ENCODE results near the gene PPP2R2D. TPM values are rescaled to one million over a fixed set of nuclear protein-coding genes. Genes with fewer than 3 reads are reported as not detected.
A peak's percentile ranks its signal among the peaks of the same experiment; 100 is the strongest.

Gene PPP2R2D
- 10 to 100 TPM; 14.5 to 19.3 TPM for polyA plus RNA-seq

DNA sequence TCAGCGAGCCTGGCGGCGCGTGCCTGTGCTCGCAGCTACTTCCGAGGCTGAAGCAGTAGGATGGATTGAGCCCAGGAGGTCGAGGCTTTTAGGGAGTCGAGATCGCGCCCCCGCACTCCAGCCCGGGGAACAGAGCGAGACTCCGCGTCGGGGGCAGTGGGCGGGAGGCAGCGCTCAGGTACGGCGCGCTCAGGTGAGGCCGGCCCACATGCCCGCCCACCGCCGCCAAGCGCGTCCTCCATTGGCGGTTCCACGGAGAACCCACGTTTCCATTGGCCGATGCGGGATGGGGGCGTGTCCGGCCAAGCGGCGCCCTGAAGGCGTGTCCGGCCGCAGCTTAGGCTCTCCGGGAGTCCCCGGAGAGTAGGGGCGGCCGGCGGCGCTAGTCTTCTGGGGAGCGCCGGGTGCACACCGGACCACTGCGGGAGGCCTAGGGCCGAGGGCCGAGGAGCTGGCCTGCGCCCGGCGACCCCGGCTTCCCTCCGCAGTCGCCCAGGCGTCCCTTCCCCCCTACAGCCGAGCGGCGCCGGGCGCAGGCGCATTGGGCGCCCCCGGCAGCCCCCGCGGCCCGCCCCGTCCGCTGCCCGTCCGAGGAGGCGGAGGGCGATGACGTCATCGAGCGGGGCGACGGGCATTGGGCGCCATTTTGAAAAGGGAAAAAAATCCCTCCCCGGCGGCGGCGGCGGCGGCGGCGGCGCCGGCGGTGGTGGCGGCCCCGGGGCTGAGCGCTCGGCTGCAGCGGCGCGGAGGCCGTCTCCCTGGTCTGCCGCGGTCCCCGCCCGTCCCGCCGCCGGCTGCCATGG lies at the start of gene PPP2R2D:
Gene PPP2R2D, plus strand, starts transcription at position 659 of the 803 bp plus-strand sequence. Its CDS starts 141 bp downstream, at position 800.
- Histone ChIP-seq H3K27me3 (ENCODE audit: control insufficient read depth in 1 of 2, insufficient read depth in 2 of 2, low read length in 2 of 2) (no peaks in the 10 kb centered on the region), H3K36me3 (ENCODE audit: control insufficient read depth in 2 of 2, insufficient read depth in 2 of 2, low read length in 1 of 2) (no peaks in the 10 kb centered on the region), H3K9me3 (ENCODE audit: control insufficient read depth in 2 of 2, insufficient read depth in 1 of 2, low read depth in 1 of 2, low read length in 1 of 2) (no peaks in the 10 kb centered on the region), H3K4me3 (ENCODE audit: low read depth in 1 of 2, low read length in 2 of 2) (peak within 1 kb of the TSS; percentile 86 to 90), H3K4me1 (ENCODE audit: control insufficient read depth in 2 of 2, insufficient read depth in 2 of 2, low read length in 1 of 2) (peaks cover 3 to 8% of the 10 kb centered on the region in 2 donors), H3K27ac (ENCODE audit: low read depth in 2 of 2, low read length in 1 of 2) (peak within 1 kb of the TSS; percentile 88 to 89)
- 0 to 1% methylated on average over 60 to 107 of the region's 107 CpGs for WGBS, 2 donors

DNA sequence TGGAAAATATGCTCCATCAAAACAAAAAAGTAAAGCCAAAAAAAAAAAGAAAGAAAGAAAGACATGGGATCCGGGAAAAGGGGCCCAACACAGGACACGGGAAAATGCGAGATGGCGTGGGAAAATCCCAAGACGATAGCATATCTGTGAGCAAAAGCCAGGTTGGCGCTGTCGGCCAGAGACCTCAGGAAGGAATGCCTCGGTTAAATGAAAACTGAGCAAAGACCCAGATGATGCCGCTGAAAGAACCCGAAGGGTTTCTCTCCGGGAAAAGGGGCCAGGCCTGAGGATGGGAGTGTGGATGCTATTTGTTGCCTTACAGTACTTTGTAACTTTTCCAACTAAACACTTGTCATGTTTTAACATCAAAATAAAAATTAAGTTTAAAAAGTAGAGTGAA lies 49.5 kb upstream of the PPP2R2D start:
- Histone ChIP-seq H3K9me3 (ENCODE audit: control insufficient read depth in 2 of 2, insufficient read depth in 1 of 2, low read depth in 1 of 2, low read length in 1 of 2) (no peaks in the 10 kb centered on the region), H3K4me1 (ENCODE audit: control insufficient read depth in 2 of 2, insufficient read depth in 2 of 2, low read length in 1 of 2) (no peaks in the 10 kb centered on the region), H3K27me3 (ENCODE audit: control insufficient read depth in 1 of 2, insufficient read depth in 2 of 2, low read length in 2 of 2) (no peaks in the 10 kb centered on the region), H3K4me3 (ENCODE audit: low read depth in 1 of 2, low read length in 2 of 2) (no peak overlapping the region), H3K27ac (ENCODE audit: low read depth in 2 of 2, low read length in 1 of 2) (no peak overlapping the region), H3K36me3 (ENCODE audit: control insufficient read depth in 2 of 2, insufficient read depth in 2 of 2, low read length in 1 of 2) (no peaks in the 10 kb centered on the region)
- whole genome bisulfite sequencing, 2 donors: 90 to 92% methylated on average over 11 of the region's 11 CpGs

DNA sequence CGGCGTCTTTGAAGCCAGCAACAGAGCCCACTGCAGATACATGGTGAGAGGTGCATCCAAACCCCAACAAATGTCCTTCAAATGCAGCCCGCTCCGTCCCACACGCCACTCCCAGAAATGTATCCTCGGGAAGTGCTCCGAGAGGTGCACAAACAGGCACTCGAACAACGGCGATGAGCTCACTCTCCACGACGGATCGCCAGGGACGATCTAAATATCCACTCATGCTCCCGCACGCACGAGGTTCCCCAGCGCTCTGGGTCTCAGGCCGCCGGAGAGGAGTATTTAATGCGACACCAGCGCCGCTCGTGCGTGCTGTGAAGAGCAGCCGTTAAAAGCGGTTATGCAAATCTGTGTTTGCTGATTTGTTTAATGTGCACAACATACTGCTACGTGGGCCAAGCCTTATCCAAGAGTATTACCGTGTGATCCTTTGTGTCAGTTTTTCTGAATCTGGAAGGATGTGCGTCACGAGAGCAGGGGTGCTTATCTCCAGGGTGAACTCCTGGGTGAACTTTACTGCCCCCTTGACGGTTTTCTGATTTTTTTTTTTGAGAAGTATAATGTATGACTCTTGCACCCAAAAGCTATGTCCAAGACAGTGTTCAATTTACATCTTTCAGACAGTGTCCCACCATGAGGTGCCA lies 48.5 kb upstream of the PPP2R2D start:
- no peaks in the 10 kb centered on the region for H3K27me3 ChIP-seq (ENCODE audit: control insufficient read depth in 1 of 2, insufficient read depth in 2 of 2, low read length in 2 of 2)
- H3K36me3 ChIP-seq (ENCODE audit: control insufficient read depth in 2 of 2, insufficient read depth in 2 of 2, low read length in 1 of 2): no peaks in the 10 kb centered on the region
- H3K27ac ChIP-seq (ENCODE audit: low read depth in 2 of 2, low read length in 1 of 2): no peak overlapping the region
- no peaks in the 10 kb centered on the region for H3K9me3 ChIP-seq (ENCODE audit: control insufficient read depth in 2 of 2, insufficient read depth in 1 of 2, low read depth in 1 of 2, low read length in 1 of 2)
- 89 to 92% methylated on average over 32 of the region's 32 CpGs for WGBS, 2 donors
- H3K4me3 ChIP-seq (ENCODE audit: low read depth in 1 of 2, low read length in 2 of 2): no peak overlapping the region
- no peaks in the 10 kb centered on the region for H3K4me1 ChIP-seq (ENCODE audit: control insufficient read depth in 2 of 2, insufficient read depth in 2 of 2, low read length in 1 of 2)

DNA sequence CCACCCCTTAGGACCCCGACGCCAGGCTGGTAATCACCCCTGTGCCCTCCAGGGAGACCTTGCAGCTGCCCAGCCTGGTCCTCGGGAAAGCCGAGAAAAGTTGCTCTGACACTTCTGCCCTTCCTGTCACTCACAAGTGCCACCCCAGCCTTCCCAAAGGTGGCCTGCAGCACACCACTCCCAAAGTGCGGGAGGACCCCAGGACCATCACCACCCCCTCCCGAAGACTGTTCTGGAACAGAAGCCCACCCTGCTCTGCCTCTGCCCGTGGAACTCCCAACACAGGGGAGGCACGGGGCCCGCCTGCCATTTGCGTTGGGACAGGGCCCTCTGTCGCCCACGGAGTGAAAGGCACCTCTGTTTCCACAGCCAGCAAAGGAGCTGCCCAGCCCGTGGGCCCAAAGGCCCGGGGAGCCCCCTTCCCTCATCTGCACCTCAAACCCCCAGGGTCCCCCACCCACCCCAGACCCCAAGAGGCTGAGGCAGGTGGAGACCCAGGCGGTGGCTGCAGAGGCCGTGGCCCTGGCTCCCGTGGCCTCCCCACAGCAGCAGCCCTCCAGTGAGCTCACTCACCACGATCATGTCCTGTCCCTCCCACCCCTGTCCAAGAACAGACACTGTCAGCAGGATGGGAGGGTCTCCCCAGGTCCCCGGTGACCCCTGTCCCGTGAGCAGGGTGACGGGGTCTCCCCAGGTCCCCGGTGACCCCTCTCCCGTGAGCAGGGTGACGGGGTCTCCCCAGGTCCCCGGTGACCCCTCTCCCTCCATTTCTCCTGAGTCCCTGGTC lies 47.8 kb upstream of the PPP2R2D start:
- Histone ChIP-seq H3K27me3 (ENCODE audit: control insufficient read depth in 1 of 2, insufficient read depth in 2 of 2, low read length in 2 of 2) (no peaks in the 10 kb centered on the region), H3K27ac (ENCODE audit: low read depth in 2 of 2, low read length in 1 of 2) (no peak overlapping the region), H3K4me1 (ENCODE audit: control insufficient read depth in 2 of 2, insufficient read depth in 2 of 2, low read length in 1 of 2) (no peaks in the 10 kb centered on the region), H3K4me3 (ENCODE audit: low read depth in 1 of 2, low read length in 2 of 2) (no peak overlapping the region), H3K9me3 (ENCODE audit: control insufficient read depth in 2 of 2, insufficient read depth in 1 of 2, low read depth in 1 of 2, low read length in 1 of 2) (no peaks in the 10 kb centered on the region), H3K36me3 (ENCODE audit: control insufficient read depth in 2 of 2, insufficient read depth in 2 of 2, low read length in 1 of 2) (no peaks in the 10 kb centered on the region)
- WGBS, 2 donors: 86 to 87% methylated on average over 23 to 25 of the region's 25 CpGs

DNA sequence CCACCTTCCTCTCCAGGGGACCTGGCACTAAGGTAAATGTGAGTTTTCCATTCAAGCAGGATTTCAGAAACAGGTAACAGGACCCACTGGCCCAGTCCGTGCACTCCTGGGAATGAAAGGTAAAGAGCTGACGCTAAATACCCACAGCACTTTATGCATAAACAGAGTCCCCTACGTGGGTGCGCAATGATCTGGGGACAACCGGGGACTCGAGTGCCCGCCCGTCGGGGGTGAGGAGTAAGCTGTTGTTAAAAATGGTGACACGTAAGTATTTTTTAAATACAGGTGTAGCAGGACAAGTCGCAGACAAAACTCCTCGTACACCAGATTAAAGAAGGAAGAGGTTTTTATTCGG lies 47.2 kb upstream of the PPP2R2D start:
- Histone ChIP-seq H3K27me3 (ENCODE audit: control insufficient read depth in 1 of 2, insufficient read depth in 2 of 2, low read length in 2 of 2) (no peaks in the 10 kb centered on the region), H3K4me3 (ENCODE audit: low read depth in 1 of 2, low read length in 2 of 2) (no peak overlapping the region), H3K27ac (ENCODE audit: low read depth in 2 of 2, low read length in 1 of 2) (no peak overlapping the region), H3K9me3 (ENCODE audit: control insufficient read depth in 2 of 2, insufficient read depth in 1 of 2, low read depth in 1 of 2, low read length in 1 of 2) (no peaks in the 10 kb centered on the region), H3K36me3 (ENCODE audit: control insufficient read depth in 2 of 2, insufficient read depth in 2 of 2, low read length in 1 of 2) (no peaks in the 10 kb centered on the region), H3K4me1 (ENCODE audit: control insufficient read depth in 2 of 2, insufficient read depth in 2 of 2, low read length in 1 of 2) (no peaks in the 10 kb centered on the region)
- 92% methylated on average over 13 of the region's 13 CpGs for WGBS, 2 donors

DNA sequence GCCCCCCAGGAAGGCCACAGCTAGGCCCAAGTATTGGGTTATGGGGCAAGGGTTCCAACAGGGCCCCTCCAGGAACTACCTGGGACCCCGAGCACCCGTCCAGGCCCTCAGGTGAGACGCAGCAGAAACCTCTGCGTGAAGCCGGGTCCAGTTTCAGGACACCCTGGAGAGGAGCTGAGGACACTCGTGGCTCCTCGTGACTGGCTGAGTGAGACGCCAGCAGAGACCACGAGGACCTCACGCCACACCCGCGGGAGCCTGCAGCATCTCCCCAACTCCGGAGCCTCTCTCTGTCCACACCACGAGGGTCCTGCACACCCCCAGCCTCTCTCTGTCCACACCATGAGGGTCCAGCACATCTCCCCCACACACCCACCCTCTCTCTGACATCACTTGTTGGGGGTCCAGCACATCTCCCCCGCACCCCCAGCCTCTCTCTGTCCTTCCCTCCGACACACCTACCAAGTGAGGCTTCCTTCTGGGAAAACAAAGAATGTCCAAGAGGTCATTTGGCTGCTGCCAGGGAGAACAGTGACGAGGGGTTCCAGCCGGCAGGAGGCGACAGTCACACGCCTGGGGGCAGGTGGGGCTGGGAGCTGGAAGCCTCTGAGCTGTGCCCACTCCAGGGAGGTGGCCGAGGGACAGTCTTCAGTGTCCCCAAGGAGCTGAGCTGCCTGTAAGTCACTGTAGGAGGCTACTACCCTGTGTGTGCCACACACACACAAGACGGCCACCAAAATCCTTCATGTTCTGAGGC lies 46.1 kb upstream of the PPP2R2D start:
- Histone ChIP-seq H3K27me3 (ENCODE audit: control insufficient read depth in 1 of 2, insufficient read depth in 2 of 2, low read length in 2 of 2) (no peaks in the 10 kb centered on the region), H3K4me3 (ENCODE audit: low read depth in 1 of 2, low read length in 2 of 2) (no peak overlapping the region), H3K36me3 (ENCODE audit: control insufficient read depth in 2 of 2, insufficient read depth in 2 of 2, low read length in 1 of 2) (no peaks in the 10 kb centered on the region), H3K9me3 (ENCODE audit: control insufficient read depth in 2 of 2, insufficient read depth in 1 of 2, low read depth in 1 of 2, low read length in 1 of 2) (no peaks in the 10 kb centered on the region), H3K27ac (ENCODE audit: low read depth in 2 of 2, low read length in 1 of 2) (no peak overlapping the region), H3K4me1 (ENCODE audit: control insufficient read depth in 2 of 2, insufficient read depth in 2 of 2, low read length in 1 of 2) (no peaks in the 10 kb centered on the region)
- 76 to 77% methylated on average over 22 of the region's 22 CpGs for WGBS, 2 donors

DNA sequence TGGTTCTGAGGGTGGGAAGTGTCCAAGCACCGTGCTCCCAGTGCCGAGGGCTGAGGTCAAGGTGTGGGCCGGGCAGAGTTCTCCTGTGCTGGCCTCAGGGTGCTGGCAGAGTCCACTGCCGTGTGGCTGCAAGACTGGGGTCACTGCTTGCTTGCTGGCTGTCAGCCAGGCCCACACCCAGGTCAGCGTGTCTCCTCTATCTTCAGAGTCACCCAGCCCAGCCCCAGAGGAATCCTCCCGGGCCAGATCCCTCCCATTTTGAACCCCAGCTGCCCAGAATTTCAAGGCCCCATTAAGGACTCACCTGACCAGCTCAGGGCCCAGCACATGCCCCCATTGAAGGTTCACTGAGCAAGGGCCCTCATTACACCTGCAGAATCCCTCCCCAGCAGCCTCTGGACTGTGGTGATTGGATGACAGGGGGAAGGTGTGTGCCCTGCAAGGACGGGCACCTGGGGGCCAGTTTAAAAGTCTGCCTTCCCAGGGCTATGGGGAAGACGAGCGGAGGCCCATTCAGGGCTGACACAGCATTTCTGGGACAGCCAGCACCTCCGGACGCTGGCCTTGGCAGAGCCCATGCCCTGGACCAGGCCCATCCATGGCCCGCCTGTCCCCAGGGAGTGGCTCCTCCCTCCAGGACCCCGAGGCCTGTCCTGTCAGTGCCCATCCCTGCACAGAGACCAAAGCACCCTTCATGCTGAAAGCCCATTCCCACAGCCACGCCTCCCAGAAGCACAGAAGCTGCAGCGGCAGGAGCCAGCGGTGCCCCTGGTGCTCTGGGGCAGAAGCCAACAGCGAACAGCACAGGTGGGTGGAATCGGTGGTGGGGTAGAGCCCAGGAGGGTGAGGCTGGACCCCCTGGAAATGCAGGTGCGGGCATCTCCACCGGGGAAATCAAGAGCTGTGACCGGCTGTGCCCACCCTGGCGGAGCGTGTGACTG lies 45.1 kb upstream of the PPP2R2D start:
- Histone ChIP-seq H3K4me3 (ENCODE audit: low read depth in 1 of 2, low read length in 2 of 2) (no peak overlapping the region), H3K27me3 (ENCODE audit: control insufficient read depth in 1 of 2, insufficient read depth in 2 of 2, low read length in 2 of 2) (no peaks in the 10 kb centered on the region), H3K36me3 (ENCODE audit: control insufficient read depth in 2 of 2, insufficient read depth in 2 of 2, low read length in 1 of 2) (no peaks in the 10 kb centered on the region), H3K9me3 (ENCODE audit: control insufficient read depth in 2 of 2, insufficient read depth in 1 of 2, low read depth in 1 of 2, low read length in 1 of 2) (no peaks in the 10 kb centered on the region), H3K4me1 (ENCODE audit: control insufficient read depth in 2 of 2, insufficient read depth in 2 of 2, low read length in 1 of 2) (no peaks in the 10 kb centered on the region), H3K27ac (ENCODE audit: low read depth in 2 of 2, low read length in 1 of 2) (no peak overlapping the region)
- WGBS, 2 donors: 77 to 78% methylated on average over 23 of the region's 23 CpGs

DNA sequence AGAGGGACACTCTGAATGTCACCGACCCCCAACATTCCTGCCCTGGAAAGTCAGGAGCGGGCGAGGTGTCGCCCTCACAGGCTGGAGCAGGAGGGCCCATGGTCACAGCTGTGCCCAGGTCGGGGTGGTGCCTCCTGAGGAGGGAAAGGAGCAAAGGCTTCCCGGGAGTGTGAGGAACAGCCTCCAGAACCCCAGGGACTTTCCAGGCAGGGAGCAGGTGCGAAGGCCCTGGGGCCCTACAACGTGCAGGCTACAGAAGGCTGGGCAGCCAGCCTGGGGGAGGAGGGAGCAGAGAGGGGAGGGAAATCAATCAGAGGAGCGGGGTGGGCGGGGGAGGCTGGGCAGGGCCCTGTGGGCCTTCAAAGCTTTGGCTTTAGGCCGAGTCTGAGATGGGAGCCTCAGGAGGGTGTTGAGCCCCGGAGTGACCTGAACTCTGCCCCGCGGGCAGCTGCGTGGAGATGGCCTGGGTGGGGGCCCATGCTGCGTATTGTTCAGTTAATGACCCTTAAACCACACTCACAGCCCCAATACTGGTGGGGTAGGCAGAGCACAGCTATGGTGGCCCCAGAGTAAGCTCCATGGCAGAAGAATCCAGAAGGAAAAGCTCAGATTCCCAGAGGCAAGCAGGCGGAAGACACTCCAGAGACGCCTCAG lies 44.2 kb upstream of the PPP2R2D start:
- Histone ChIP-seq H3K36me3 (ENCODE audit: control insufficient read depth in 2 of 2, insufficient read depth in 2 of 2, low read length in 1 of 2) (no peaks in the 10 kb centered on the region), H3K4me3 (ENCODE audit: low read depth in 1 of 2, low read length in 2 of 2) (no peak overlapping the region), H3K4me1 (ENCODE audit: control insufficient read depth in 2 of 2, insufficient read depth in 2 of 2, low read length in 1 of 2) (no peaks in the 10 kb centered on the region), H3K27me3 (ENCODE audit: control insufficient read depth in 1 of 2, insufficient read depth in 2 of 2, low read length in 2 of 2) (no peaks in the 10 kb centered on the region), H3K9me3 (ENCODE audit: control insufficient read depth in 2 of 2, insufficient read depth in 1 of 2, low read depth in 1 of 2, low read length in 1 of 2) (no peaks in the 10 kb centered on the region), H3K27ac (ENCODE audit: low read depth in 2 of 2, low read length in 1 of 2) (no peak overlapping the region)
- WGBS, 2 donors: 72 to 74% methylated on average over 17 to 18 of the region's 18 CpGs

Data from esophagus (tissue), 2 donors.